Measurements from ENCODE around the gene PAPPA. TPM values are rescaled to one million over a fixed set of nuclear protein-coding genes. Genes with fewer than 3 reads are reported as not detected.

Gene PAPPA
- polyA plus RNA-seq, 1 donor from 2014 or later, result 0.04 TPM

DNA sequence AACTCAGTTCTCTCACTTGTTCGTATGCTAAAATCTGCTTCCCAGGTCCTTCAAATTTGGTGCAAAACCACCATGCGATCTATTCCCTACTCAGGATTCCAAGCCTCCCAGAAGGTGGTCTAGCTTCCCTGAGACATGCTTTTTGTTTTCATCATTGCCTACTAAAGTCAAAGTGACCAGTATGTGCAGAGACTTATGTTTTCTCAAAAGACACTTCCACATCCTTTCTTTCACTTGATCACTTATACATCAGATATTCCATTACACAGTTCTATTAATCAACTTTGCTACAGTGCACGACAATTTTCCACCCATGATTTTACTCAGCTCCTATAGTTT, 242.1 kb downstream of the PAPPA start:
- Mint-ChIP-seq H3K4me1 (peaks cover 0 to 7% (median 0%) of the 10 kb centered on the region in 3 donors), H3K27me3 (no peaks in the 10 kb centered on the region), H3K4me3 (no peak overlapping the region), H3K36me3 (peaks cover 3% of the 10 kb centered on the region), H3K9me3 (peaks cover 0 to 2% (median 0%) of the 10 kb centered on the region in 3 donors), H3K27ac (no peak overlapping the region)

DNA sequence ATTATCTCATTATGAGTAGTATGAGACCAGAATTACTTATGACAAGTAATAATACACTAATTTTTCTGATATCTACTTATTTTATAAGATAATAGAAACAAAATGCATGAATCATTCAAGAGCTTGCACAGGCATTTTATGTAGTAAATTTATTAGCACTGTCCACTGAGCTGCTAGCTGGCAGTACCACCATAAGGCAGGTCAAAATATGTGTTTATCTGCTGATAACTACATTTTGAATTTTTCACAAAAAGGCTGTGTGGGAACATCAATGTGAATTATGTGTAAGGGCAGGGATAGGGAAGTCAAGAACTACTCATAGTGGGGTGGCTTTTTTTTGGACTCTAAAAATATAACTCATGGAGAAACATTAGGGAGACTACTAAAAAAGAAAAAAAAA, 249.6 kb downstream of the PAPPA start:
- Mint-ChIP-seq H3K9me3 (peaks cover 0 to 2% (median 0%) of the 10 kb centered on the region in 3 donors), H3K36me3 (no peaks in the 10 kb centered on the region), H3K4me3 (no peak overlapping the region), H3K27me3 (no peaks in the 10 kb centered on the region), H3K4me1 (no peaks in the 10 kb centered on the region), H3K27ac (no peak overlapping the region)

DNA sequence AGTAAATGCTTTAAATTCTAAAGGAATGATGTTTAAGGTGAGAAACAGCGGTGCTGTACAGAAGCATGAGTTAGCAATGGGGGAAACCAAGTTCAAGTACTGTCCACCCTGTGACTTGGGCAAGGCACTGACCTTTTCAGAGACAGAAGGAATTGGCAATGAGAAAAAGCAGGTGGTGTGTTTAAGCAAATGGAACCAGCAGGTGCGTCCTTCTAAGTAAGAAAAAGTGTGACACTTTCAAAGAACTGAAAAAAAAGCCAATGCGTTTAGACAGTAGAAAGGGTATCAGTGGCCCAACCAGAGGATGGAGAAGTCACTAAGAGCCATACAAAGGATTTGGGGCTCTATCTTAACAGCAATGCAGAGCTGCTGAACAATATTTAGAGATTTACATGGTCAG, 250.6 kb downstream of the PAPPA start:
- Mint-ChIP-seq H3K27ac (no peak overlapping the region), H3K36me3 (no peaks in the 10 kb centered on the region), H3K4me3 (no peak overlapping the region), H3K9me3 (no peaks in the 10 kb centered on the region), H3K27me3 (no peaks in the 10 kb centered on the region), H3K4me1 (no peaks in the 10 kb centered on the region)

DNA sequence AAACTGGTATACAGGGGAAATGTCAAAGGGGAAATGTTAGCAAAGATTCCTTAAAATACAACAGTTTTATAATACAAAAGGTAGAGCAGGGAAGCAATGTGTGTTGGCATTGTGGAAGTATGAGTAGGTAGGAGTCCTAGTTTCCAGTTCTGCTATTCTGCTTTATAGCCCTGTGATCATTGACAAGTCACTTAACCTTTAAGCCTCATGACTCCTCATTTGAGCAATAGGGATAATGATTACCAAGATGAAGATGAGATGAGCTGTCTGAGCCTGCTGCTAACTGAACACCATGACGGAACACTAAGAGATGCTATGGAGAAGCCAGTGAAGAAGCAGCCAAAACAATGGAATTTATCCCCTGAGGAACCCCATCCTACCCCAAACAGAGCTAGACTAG, 251.7 kb downstream of the PAPPA start:
- Mint-ChIP-seq H3K27me3 (no peaks in the 10 kb centered on the region), H3K9me3 (no peaks in the 10 kb centered on the region)

DNA sequence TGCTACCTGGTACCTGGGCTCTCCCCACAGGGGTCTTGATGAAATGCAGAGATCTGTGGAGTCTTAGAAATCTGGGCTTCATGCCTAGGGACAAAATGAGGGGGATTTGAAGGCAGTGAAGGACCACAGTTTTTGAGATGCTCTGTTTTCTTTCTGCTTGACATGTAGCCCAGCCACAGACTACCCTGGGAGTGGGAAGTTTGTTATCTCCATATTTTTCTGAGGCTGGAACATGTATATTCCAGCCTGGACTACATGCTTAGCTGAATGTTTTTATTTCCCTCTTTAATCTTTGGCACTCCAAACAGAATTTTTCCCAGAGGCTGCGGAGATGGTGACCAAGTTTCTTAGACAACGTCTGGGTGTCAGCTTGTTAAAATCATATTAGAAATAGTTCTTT, 252.9 kb downstream of the PAPPA start:
- Mint-ChIP-seq H3K36me3 (peaks cover 8% of the 10 kb centered on the region), H3K27me3 (no peaks in the 10 kb centered on the region), H3K4me3 (no peak overlapping the region), H3K27ac (peak overlapping the region in 1 of 3 donors; percentile 24), H3K4me1 (no peaks in the 10 kb centered on the region), H3K9me3 (no peaks in the 10 kb centered on the region)

More for the DNA sequence above, 251.7 kb downstream of the PAPPA start:
- H3K4me1 Mint-ChIP-seq, result no peaks in the 10 kb centered on the region
- no peak overlapping the region for H3K27ac Mint-ChIP-seq
- H3K4me3 Mint-ChIP-seq, result peak overlapping the region in 1 of 4 donors; percentile 9
- peaks cover 7% of the 10 kb centered on the region for H3K36me3 Mint-ChIP-seq

- H3K9me3 Mint-ChIP-seq, result no peaks in the 10 kb centered on the region
- H3K27ac Mint-ChIP-seq, result no peak overlapping the region
- H3K27me3 Mint-ChIP-seq, result no peaks in the 10 kb centered on the region
- no peaks in the 10 kb centered on the region for H3K4me1 Mint-ChIP-seq
- H3K36me3 Mint-ChIP-seq, result peaks cover 8% of the 10 kb centered on the region
- no peak overlapping the region for H3K4me3 Mint-ChIP-seq
These were observed 255.5 kb downstream of the PAPPA start for GRCh38 chr9:116409129-116409528.

DNA sequence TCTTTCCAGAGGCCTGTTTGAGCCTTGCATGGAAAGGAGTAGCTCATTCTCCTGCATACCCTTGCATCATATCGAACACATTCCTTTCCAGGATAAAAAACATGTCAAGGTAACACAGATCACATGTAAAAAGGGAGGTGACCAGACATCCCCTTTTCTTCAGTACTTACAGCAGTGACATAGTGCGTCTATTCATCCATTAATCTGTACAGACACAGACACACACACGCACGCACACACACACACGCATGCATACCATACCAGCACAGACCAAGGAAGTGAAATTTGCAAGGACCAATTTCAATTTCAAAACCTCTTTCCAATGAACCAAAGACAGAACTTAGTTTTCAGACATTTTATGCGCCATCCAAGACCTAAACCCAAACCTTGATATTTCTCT, 256.0 kb downstream of the PAPPA start:
- Mint-ChIP-seq H3K9me3 (no peaks in the 10 kb centered on the region), H3K36me3 (peaks cover 8% of the 10 kb centered on the region), H3K27me3 (no peaks in the 10 kb centered on the region), H3K4me3 (no peak overlapping the region), H3K4me1 (no peaks in the 10 kb centered on the region), H3K27ac (no peak overlapping the region)

- H3K27ac Mint-ChIP-seq, result no peak overlapping the region
- no peaks in the 10 kb centered on the region for H3K4me1 Mint-ChIP-seq
- H3K4me3 Mint-ChIP-seq, result no peak overlapping the region
- H3K36me3 Mint-ChIP-seq, result peaks cover 12% of the 10 kb centered on the region
- no peaks in the 10 kb centered on the region for H3K9me3 Mint-ChIP-seq
- H3K27me3 Mint-ChIP-seq, result no peaks in the 10 kb centered on the region
These were observed 257.9 kb downstream of the PAPPA start for GRCh38 chr9:116411506-116411905.

DNA sequence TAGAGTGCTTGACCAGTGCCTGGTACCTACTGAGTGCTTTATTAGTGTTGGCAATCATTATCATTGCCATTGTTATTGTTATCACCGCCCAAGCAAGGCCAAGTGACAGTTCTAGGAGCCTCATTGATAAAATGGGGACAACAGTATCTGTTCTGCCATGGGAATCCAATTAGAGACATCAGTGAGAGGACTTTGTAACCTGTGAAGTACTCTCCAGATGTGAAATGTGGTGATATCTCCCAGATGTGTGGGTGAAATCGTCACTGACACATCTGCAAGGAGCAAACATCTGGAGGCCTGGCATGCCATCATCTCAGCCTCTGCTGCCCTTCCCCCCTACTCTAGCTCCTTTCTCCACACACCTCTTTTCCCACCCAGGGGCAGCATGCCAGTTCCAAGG, 260.8 kb downstream of the PAPPA start:
- H3K36me3 Mint-ChIP-seq, result peaks cover 12% of the 10 kb centered on the region

GRCh38 chr9:116416421-116416820, 262.8 kb downstream of the PAPPA start:
- H3K9me3 Mint-ChIP-seq, result no peaks in the 10 kb centered on the region
- no peak overlapping the region for H3K4me3 Mint-ChIP-seq
- H3K27me3 Mint-ChIP-seq, result no peaks in the 10 kb centered on the region
- no peaks in the 10 kb centered on the region for H3K4me1 Mint-ChIP-seq
- H3K36me3 Mint-ChIP-seq, result peaks cover 11% of the 10 kb centered on the region
- H3K27ac Mint-ChIP-seq, result peak overlapping the region in 1 of 3 donors; percentile 19

More for the DNA sequence above, 260.8 kb downstream of the PAPPA start:
- H3K27me3 Mint-ChIP-seq, result no peaks in the 10 kb centered on the region
- no peaks in the 10 kb centered on the region for H3K4me1 Mint-ChIP-seq
- no peaks in the 10 kb centered on the region for H3K9me3 Mint-ChIP-seq
- no peak overlapping the region for H3K4me3 Mint-ChIP-seq
- no peak overlapping the region for H3K27ac Mint-ChIP-seq

- no peak overlapping the region for H3K4me3 Mint-ChIP-seq
- peaks cover 12% of the 10 kb centered on the region for H3K36me3 Mint-ChIP-seq
- no peaks in the 10 kb centered on the region for H3K27me3 Mint-ChIP-seq
- H3K27ac Mint-ChIP-seq, result no peak overlapping the region
- no peaks in the 10 kb centered on the region for H3K9me3 Mint-ChIP-seq
- H3K4me1 Mint-ChIP-seq, result no peaks in the 10 kb centered on the region
These were observed 263.9 kb downstream of the PAPPA start for GRCh38 chr9:116417464-116417863.

DNA sequence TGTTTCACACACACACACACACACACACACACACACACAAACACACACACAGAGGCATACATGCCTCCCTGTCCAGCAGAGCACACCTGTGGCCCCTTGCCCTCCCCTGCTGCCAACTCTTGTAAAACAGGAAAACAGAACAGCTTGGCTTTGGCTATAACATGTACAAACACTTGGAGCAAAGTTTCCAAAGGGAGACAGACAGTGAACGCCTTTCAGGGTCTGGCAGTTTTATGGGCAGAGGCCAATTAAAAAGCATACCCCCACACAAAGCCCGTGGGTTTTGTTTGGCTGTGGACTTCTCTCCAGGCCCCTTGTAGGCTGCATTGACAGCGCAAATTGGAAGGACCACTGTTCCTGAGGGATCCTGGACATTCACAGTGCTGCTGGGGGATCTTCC, 265.6 kb downstream of the PAPPA start:
- H3K27me3 Mint-ChIP-seq, result no peaks in the 10 kb centered on the region
- H3K4me3 Mint-ChIP-seq, result no peak overlapping the region
- peaks cover 15% of the 10 kb centered on the region for H3K36me3 Mint-ChIP-seq
- no peaks in the 10 kb centered on the region for H3K9me3 Mint-ChIP-seq
- H3K4me1 Mint-ChIP-seq, result no peaks in the 10 kb centered on the region
- H3K27ac Mint-ChIP-seq, result no peak overlapping the region

- Mint-ChIP-seq H3K4me1 (no peaks in the 10 kb centered on the region), H3K27ac (no peak overlapping the region), H3K27me3 (no peaks in the 10 kb centered on the region), H3K9me3 (no peaks in the 10 kb centered on the region), H3K4me3 (no peak overlapping the region), H3K36me3 (peaks cover 15% of the 10 kb centered on the region)
These were observed 267.5 kb downstream of the PAPPA start for GRCh38 chr9:116420993-116421538.

DNA sequence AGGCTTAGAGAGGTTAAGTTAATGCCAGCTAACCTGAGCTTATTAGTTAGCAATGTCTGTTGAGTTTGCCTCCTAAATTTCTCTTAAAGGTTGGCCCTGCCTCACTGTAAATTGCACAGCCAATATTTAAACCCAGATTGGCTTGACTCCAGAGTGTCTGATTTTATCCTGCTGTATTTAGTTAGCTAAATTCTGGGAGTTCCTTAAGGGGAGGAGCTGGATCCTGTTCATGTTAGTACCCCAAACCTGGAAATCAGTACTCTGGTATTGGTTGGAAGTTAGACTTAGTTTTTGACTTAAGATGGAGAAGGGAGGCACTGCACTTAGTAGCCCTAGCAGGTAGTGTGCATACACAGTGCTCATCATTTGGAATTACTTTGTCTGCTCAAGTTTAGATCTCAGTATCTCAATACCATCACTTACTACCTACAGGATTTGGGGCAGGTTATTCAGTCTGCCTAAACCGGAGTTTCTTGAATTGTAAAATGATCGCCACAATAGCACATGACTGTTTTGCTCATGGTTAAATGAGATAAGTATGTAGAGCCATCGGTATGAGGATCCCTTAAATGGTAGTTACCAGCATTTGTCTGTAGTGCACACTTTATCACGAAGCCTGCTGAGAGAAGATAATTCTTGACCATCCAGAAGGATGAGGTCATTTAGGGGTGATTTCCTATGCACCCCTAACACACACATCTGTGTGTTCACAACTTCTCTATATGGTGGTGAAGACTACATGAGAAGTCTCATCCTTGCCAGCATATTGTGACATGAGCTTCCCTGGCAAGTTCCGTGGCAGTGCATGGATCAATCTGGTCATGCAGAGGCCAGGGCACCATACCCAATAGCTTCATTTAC, 268.8 kb downstream of the PAPPA start:
- Mint-ChIP-seq H3K9me3 (no peaks in the 10 kb centered on the region), H3K36me3 (peaks cover 15% of the 10 kb centered on the region), H3K27me3 (no peaks in the 10 kb centered on the region), H3K4me3 (no peak overlapping the region), H3K4me1 (no peaks in the 10 kb centered on the region), H3K27ac (no peak overlapping the region)

DNA sequence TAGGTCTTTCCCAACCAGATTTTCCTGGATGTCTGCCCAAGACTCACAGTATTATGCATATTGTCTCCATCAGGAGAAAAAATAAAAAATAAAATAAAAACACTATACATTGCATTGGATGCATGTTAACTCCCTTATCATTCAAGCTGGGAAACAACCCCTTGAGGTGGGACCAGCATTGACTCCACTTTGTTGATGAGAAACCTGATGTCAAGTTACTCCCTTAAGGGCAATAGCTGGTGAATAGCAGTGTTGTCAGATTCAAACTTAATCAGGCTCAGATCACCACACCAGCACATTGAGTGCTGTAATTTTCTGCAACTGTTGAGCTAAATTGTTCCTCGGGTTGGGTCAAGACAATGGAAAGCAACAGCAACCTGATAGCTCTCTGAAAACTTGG, 269.6 kb downstream of the PAPPA start:
- H3K9me3 Mint-ChIP-seq, result no peaks in the 10 kb centered on the region
- no peaks in the 10 kb centered on the region for H3K27me3 Mint-ChIP-seq
- H3K4me3 Mint-ChIP-seq, result no peak overlapping the region
- no peak overlapping the region for H3K27ac Mint-ChIP-seq
- H3K4me1 Mint-ChIP-seq, result no peaks in the 10 kb centered on the region
- peaks cover 15% of the 10 kb centered on the region for H3K36me3 Mint-ChIP-seq

DNA sequence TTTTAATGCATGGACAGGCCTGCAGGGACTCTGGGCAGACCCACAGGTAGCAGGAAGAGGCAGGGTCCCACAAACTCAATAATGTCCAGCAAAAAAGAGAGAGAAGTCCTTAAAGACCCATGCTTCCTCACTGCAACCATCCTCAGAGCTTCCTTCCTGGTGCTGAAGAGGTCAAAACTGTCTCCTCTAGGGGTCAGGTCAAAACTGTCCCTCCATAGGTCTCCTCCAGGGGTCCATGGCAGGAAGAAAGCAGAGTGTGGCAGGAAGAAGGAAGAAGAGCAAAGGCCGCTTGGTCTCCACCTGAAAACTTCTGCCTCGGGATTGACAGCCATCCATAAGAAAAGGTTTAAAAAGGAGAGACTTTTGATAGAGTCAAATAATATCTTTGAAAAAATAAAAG, 271.7 kb downstream of the PAPPA start:
- Mint-ChIP-seq H3K4me1 (no peaks in the 10 kb centered on the region), H3K27me3 (no peaks in the 10 kb centered on the region), H3K27ac (no peak overlapping the region), H3K4me3 (no peak overlapping the region), H3K36me3 (peaks cover 13% of the 10 kb centered on the region), H3K9me3 (no peaks in the 10 kb centered on the region)
